GM12874 (cell line): Measurements from ENCODE around the gene RPL29.

Experiments
- CTCF ChIP-seq: IDR thresholded peaks from 2 replicates; pipeline ENCODE4 v1.5.1; 2011; ENCODE audit warnings: low read depth, mild to moderate bottlenecking, control low read depth, low read length, moderate library complexity; ENCODE audit not compliant: insufficient read depth

Gene RPL29

DNA sequence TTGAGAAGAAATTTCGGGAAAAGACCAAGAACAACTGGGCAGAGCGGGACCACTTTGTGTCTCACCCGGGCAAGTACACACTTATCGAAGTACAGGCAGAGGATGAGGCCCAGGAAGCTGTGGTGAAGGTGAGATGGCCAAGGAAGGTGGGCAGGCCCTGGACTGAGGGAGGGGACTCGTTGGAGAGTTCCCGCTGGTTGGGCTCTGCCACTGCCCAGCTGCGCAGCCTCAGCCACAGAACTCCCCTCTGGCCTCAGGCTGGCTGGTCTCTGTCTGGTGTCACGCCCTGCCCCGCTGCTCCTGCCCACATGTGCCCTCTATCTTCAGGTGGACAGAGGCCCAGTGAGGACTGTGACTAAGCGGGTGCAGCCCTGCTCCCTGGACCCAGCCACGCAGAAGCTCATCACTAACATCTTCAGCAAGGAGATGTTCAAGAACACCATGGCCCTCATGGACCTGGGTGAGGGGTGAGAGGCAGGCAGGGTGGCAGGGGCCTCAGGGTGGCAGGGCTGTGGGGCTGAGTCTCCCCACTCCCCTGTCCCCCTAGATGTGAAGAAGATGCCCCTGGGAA lies 51.2 kb downstream of the RPL29 start:
- TF ChIP-seq CTCF = no peak
